Uterus (tissue), 4 donors: ENCODE data around the gene RPN1. TPM values are rescaled to one million over a fixed set of nuclear protein-coding genes. Genes with fewer than 3 reads are reported as not detected.
"Not testable (repeated sequence)": the region's sequence is repeated elsewhere in the genome, so short reads cannot be mapped to it uniquely, and the experiment has no call there.

Source experiments
- DNase-seq, 2 donors: peaks; one replicate each; pipeline ENCODE4 v3.0.0-alpha.2; 2019 to 2020
- H3K27ac ChIP-seq, 2 donors: fragments of 200-600 bp; sonication (generic); 1 replicate in 1 of 2; 2 replicates in 1 of 2; pipeline ENCODE4 v1.5.1; 2016 to 2018
- H3K27me3 ChIP-seq, 2 donors: fragments of 200-600 bp; sonication (generic); one replicate each; pipeline ENCODE4 v1.5.1; 2018 to 2019; ENCODE audit warnings: control low read depth in 1 of 2
- H3K36me3 ChIP-seq, 2 donors: fragments of 200-600 bp; sonication (generic); one replicate each; pipeline ENCODE4 v1.5.1; 2019; ENCODE audit warnings: control low read depth in 1 of 2
- H3K4me1 ChIP-seq, 2 donors: fragments of 200-600 bp; sonication (generic); one replicate each; pipeline ENCODE4 v1.5.1; 2018 to 2019; ENCODE audit warnings: control low read depth in 1 of 2
- H3K4me3 ChIP-seq, 2 donors: fragments of 200-600 bp; sonication (generic); 1 replicate in 1 of 2; 2 replicates in 1 of 2; pipeline ENCODE4 v1.5.1; 2018 to 2019; ENCODE audit warnings: mild to moderate bottlenecking in 1 of 2
- H3K9me3 ChIP-seq, 2 donors: fragments of 200-600 bp; sonication (generic); one replicate each; pipeline ENCODE4 v1.5.1; 2019; ENCODE audit warnings: control low read depth in 1 of 2
- CTCF ChIP-seq, 4 experiments: fragments of 200-600 bp in 2 of 4; fragments of 450-650 bp in 2 of 4; sonication (generic) in 2 of 4; IDR thresholded peaks; one replicate each; pipeline ENCODE4 v1.5.1; 2016 to 2019; ENCODE audit warnings: antibody characterized with exemption in 4 of 4, mild to moderate bottlenecking in 2 of 4, moderate library complexity in 1 of 4
- POLR2A ChIP-seq, 2 donors: fragments of 450-650 bp; IDR thresholded peaks; one replicate each; pipeline ENCODE4 v1.6.1; 2016; ENCODE audit warnings: antibody characterized with exemption in 2 of 2, mild to moderate bottlenecking in 1 of 2, moderate library complexity in 1 of 2
- intact Hi-C: fragments of 100-400 bp; cut with DNase I; formaldehyde crosslinking; loops from one replicate; pipeline ENCODE4 v1.15.1; 2023; ENCODE audit warnings: low total_unique reads
- total RNA-seq, 4 donors: library from RNA; depleted of rRNA in 3 of 4; stranded (reverse); fragments of >200 nt in 3 of 4; gene quantifications; one replicate each; pipeline versions ENCODE4 v1.1.0 to v1.2.4, GENCODE V29; 2014 to 2023
- donor health status: DM: yes; HTN: yes; CAD: no.

Gene RPN1
- total RNA-seq, 4 donors from 2014 or later, result 134 to 307 (median 209) TPM

- Histone ChIP-seq H3K36me3 (no peaks in the 10 kb centered on the region), H3K27me3 (no peaks in the 10 kb centered on the region), H3K9me3 (no peaks in the 10 kb centered on the region), H3K4me1 (no peaks in the 10 kb centered on the region), H3K4me3 (peak overlapping the region; percentile 62 to 68), H3K27ac (peak overlapping the region; percentile 92 to 96)
- intact Hi-C loops, result no loop called here
- DNase-seq, result no peak
- TF ChIP-seq POLR2A (IDR thresholded peaks at IDR 0.05) (no peak), CTCF (IDR thresholded peaks at IDR 0.05) (no peak)
Observed at GRCh38 chr3:128681369-128681829, 30.8 kb upstream of the RPN1 start.

DNA sequence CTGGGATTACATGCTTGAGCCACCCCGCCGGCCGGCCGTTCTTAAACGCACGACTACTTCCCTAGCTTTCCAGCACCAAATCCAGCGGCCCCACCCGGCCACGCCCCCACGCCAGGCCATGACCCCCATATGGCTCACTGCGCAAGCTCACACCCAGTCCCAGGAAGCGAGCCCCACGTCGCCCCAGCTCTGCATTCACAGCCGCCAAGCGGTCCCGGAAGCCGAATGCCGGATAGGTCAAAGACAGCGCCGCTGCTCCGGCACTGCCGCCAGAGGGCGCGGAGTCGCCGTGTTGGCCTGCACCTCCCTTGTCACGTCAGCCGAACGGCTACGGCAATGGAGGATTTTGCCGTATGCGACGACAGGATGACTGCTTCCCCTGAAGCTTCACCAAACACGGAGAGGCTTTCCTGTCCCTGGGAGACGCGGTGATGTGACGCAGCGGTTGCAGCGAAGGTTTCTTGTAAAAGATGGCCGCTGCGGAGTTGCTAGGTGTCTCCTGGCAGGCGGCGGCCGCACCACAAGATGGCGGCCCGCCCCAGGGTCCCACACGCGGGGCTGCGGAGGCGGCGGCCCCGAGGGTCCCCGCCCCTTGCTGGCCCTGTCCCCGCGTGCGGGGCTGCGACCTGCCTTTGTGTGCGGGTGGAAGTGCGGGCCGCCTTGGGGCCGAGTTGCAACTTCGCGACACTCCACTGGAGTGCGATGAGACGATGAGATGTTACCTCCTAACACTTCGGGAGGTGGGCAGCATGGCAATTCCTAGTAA is 30.2 kb upstream of the RPN1 start:
- DNase-seq, result peak; percentile 99
- intact Hi-C loops, result no loop called here
- Histone ChIP-seq H3K4me1 (no peaks in the 10 kb centered on the region), H3K9me3 (no peaks in the 10 kb centered on the region), H3K4me3 (peak overlapping the region; percentile 62 to 68), H3K27me3 (no peaks in the 10 kb centered on the region), H3K36me3 (no peaks in the 10 kb centered on the region), H3K27ac (peak overlapping the region; percentile 92 to 96)
- peak; percentile 67 to 93 for TF ChIP-seq POLR2A (IDR thresholded peaks at IDR 0.05)
- peak; percentile 97 to 100 (median 99) for TF ChIP-seq CTCF (IDR thresholded peaks at IDR 0.05)

- Histone ChIP-seq H3K27ac (no peak overlapping the region), H3K9me3 (no peaks in the 10 kb centered on the region), H3K36me3 (no peaks in the 10 kb centered on the region), H3K4me3 (no peak overlapping the region), H3K4me1 (no peaks in the 10 kb centered on the region), H3K27me3 (no peaks in the 10 kb centered on the region)
- DNase-seq, result no peak
- intact Hi-C loops, result no loop called here
- TF ChIP-seq CTCF (IDR thresholded peaks at IDR 0.05) (no peak), POLR2A (IDR thresholded peaks at IDR 0.05) (no peak)
Observed at GRCh38 chr3:128679338-128679737, 28.7 kb upstream of the RPN1 start.

DNA sequence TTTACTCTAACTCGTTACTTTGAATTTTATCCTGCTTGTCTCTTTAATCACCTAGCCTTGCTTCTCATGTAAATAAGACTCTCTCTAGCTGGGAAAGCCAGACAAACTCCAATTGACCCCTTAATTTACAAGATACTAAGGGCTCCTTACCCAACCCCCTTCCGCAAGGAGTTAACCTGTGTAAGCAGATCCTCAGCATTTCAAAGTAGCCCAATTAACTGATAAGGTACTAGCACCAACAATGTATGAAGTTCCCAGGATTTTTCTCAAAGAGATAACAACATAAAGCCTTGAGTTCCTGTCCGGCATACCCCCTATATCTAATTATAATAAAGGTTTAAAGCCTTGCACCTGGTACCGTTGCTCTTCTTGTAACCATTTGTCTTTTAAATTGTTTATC is 25.2 kb upstream of the RPN1 start:
- H3K27ac ChIP-seq, H3K27me3 ChIP-seq, H3K9me3 ChIP-seq, DNase-seq, H3K36me3 ChIP-seq, intact Hi-C loops, H3K4me3 ChIP-seq, H3K4me1 ChIP-seq: not testable (repeated sequence)

DNA sequence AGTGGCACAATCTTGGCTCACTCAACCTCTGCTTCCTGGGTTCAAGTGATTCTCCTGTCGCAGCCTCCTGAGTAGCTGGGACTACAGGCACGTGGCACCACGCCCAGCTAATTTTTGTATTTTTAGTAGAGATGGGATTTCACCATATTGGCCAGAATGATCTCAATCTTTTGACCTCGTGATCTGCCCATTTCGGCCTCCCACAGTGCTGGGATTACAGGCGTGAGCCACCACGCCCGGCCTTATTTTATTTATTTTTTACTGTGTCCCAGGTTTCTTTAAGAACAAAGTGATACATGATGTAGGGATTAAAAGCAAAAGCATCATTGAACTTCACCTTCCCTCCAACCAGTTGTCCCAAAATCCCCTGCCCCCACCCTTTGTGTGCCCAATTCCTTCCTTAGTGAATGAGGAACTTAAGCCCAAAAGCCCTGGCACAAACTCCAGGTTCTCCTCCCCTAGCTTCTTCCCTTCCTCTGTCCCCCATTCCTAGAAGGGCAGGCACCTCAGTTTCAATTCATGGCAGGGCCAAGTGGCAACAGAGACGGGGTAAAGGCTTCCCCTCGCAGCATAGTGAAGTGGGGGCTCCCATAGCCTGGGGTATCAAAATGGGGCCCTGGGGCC is 23.7 kb upstream of the RPN1 start:
- DNase-seq, result no peak
- Histone ChIP-seq H3K27ac (no peak overlapping the region), H3K36me3 (no peaks in the 10 kb centered on the region), H3K4me1 (no peaks in the 10 kb centered on the region), H3K27me3 (no peaks in the 10 kb centered on the region), H3K9me3 (no peaks in the 10 kb centered on the region), H3K4me3 (no peak overlapping the region)
- intact Hi-C loops, result no loop called here
- TF ChIP-seq CTCF (IDR thresholded peaks at IDR 0.05), result no peak
- no peak for TF ChIP-seq POLR2A (IDR thresholded peaks at IDR 0.05)
